GM23248 (cell line): Measurements from ENCODE around the gene SPINK6. TPM values are rescaled to one million over a fixed set of nuclear protein-coding genes. Genes with fewer than 3 reads are reported as not detected.

Experiments used
- DNase-seq: peaks from one replicate; pipeline ENCODE4 v3.0.0-alpha.2; 2015
- H2AFZ ChIP-seq: fragments of 200-600 bp; sonication (generic); 2 replicates; pipeline ENCODE4 v1.6.1; 2016; ENCODE audit warnings: antibody characterized with exemption
- H3F3A ChIP-seq: fragments of 200-600 bp; sonication (generic); 2 replicates; pipeline ENCODE4 v1.6.1; 2016; ENCODE audit warnings: mild to moderate bottlenecking, antibody characterized with exemption, mixed run types; ENCODE audit not compliant: insufficient read depth
- H3K27ac ChIP-seq: fragments of 200-600 bp; sonication (generic); 2 replicates; pipeline ENCODE4 v1.5.1; 2016; ENCODE audit warnings: mild to moderate bottlenecking
- H3K27me3 ChIP-seq: fragments of 200-600 bp; sonication (generic); replicated peaks from 2 replicates; pipeline ENCODE4 v1.6.1; 2016; ENCODE audit warnings: mild to moderate bottlenecking; ENCODE audit not compliant: insufficient read depth
- H3K36me3 ChIP-seq: fragments of 200-600 bp; sonication (generic); 2 replicates; pipeline ENCODE4 v1.6.1; 2016; ENCODE audit warnings: low read depth, mild to moderate bottlenecking
- H3K4me1 ChIP-seq: fragments of 200-600 bp; sonication (generic); 2 replicates; pipeline ENCODE4 v1.6.1; 2016; ENCODE audit warnings: mild to moderate bottlenecking; ENCODE audit not compliant: insufficient read depth
- H3K4me2 ChIP-seq: fragments of 200-600 bp; sonication (generic); one replicate; pipeline ENCODE4 v1.6.1; 2016; ENCODE audit warnings: mild to moderate bottlenecking; ENCODE audit not compliant: unreplicated experiment
- H3K4me3 ChIP-seq: fragments of 200-600 bp; sonication (generic); 2 replicates; pipeline ENCODE4 v1.5.1; 2016; ENCODE audit warnings: mild to moderate bottlenecking
- H3K79me2 ChIP-seq: fragments of 200-600 bp; sonication (generic); 2 replicates; pipeline ENCODE4 v1.6.1; 2016; ENCODE audit warnings: mild to moderate bottlenecking; ENCODE audit not compliant: insufficient read depth
- H3K9ac ChIP-seq: fragments of 200-600 bp; sonication (generic); 2 replicates; pipeline ENCODE4 v1.6.1; 2016; ENCODE audit warnings: mild to moderate bottlenecking
- H3K9me2 ChIP-seq: fragments of 200-600 bp; sonication (generic); 2 replicates; pipeline ENCODE4 v1.6.1; 2016; ENCODE audit warnings: mixed run types, mild to moderate bottlenecking, moderate library complexity; ENCODE audit not compliant: insufficient read depth
- H3K9me3 ChIP-seq: fragments of 200-600 bp; sonication (generic); one replicate; pipeline ENCODE4 v1.6.1; 2017; ENCODE audit warnings: low read depth
- H4K20me1 ChIP-seq: fragments of 200-600 bp; sonication (generic); 2 replicates; pipeline ENCODE4 v1.6.0; 2016; ENCODE audit not compliant: insufficient read depth
- EZH2 ChIP-seq: fragments of 200-600 bp; sonication (generic); IDR thresholded peaks from 2 replicates; pipeline ENCODE4 v1.6.1; 2018; ENCODE audit warnings: antibody characterized with exemption, mild to moderate bottlenecking; ENCODE audit not compliant: insufficient read depth, poor library complexity, severe bottlenecking
- EZH2phosphoT487 ChIP-seq: fragments of 200-600 bp; sonication (generic); IDR thresholded peaks from 2 replicates; pipeline ENCODE4 v1.6.1; 2018; ENCODE audit warnings: antibody characterized with exemption, moderate library complexity, mild to moderate bottlenecking, low read depth; ENCODE audit not compliant: insufficient read depth
- WGBS, 2 experiments: methylation state at CpG; one replicate each; pipeline ENCODE4 v1.1.6; 2015 to 2017; ENCODE audit warnings: low lambda C conversion rate in 2 of 2, low coverage in 1 of 2; ENCODE audit errors: missing lambda C conversion rate in 2 of 2; 5-methylcytosine and 5-hydroxymethylcytosine counted together
- in situ Hi-C: fragments of 300-500 bp; cut with MboI; formaldehyde crosslinking; loops from 2 replicates; pipeline ENCODE4 v1.15.0; 2020
- polyA plus RNA-seq: library from polyadenylated mRNA; unstranded; fragments of >200 nt; fragmentation: Nextera tagmentation; extraction: Ambion mirVana; gene quantifications from 2 replicates; pipeline ENCODE4 v1.2.1, GENCODE V29; 2016
- small RNA-seq: library from RNA; depleted of rRNA; stranded (forward); fragments of <200 nt; gene quantifications from one replicate; pipeline ENCODE3, GENCODE V24; 2014; ENCODE audit warnings: low read depth, low replicate concordance
- total RNA-seq: library from RNA; depleted of rRNA; stranded (reverse); fragments of >200 nt; shearing (Covaris generic); gene quantifications from 2 replicates; pipeline ENCODE4 v1.2.3, GENCODE V29; 2014; rRNA removed

The SPINK6 gene
- total and polyA plus RNA-seq, 2 experiments from 2014 or later: not detected

GRCh38 chr5:148259288-148259687 lies 56.4 kb downstream of the SPINK6 start:
- H2AFZ ChIP-seq: no peak overlapping the region
- H3K9me3 ChIP-seq: peaks cover 3% of the 10 kb centered on the region
- no peak overlapping the region for H3K4me3 ChIP-seq
- H3K4me1 ChIP-seq: no peaks in the 10 kb centered on the region
- in situ Hi-C loops: no loop called here
- H4K20me1 ChIP-seq: no peaks in the 10 kb centered on the region
- no peaks in the 10 kb centered on the region for H3F3A ChIP-seq
- TF ChIP-seq EZH2phosphoT487: no peak
- H3K79me2 ChIP-seq: no peaks in the 10 kb centered on the region
- 24 to 27% methylated on average over 2 of the region's 2 CpGs for WGBS, 2 experiments
- H3K9me2 ChIP-seq: no peaks in the 10 kb centered on the region
- H3K27me3 ChIP-seq: no peaks in the 10 kb centered on the region
- H3K27ac ChIP-seq: no peak overlapping the region
- H3K36me3 ChIP-seq: no peaks in the 10 kb centered on the region
- H3K9ac ChIP-seq: no peak overlapping the region
- no peak overlapping the region for H3K4me2 ChIP-seq
- no peak for DNase-seq

GRCh38 chr5:148261221-148261620 lies 58.4 kb downstream of the SPINK6 start:
- Histone ChIP-seq H3K9me3 (peaks cover 4% of the 10 kb centered on the region), H2AFZ (no peak overlapping the region), H3K36me3 (no peaks in the 10 kb centered on the region), H3K9ac (no peak overlapping the region), H3K79me2 (no peaks in the 10 kb centered on the region), H3K4me2 (no peak overlapping the region), H3K27me3 (no peaks in the 10 kb centered on the region), H3K9me2 (no peaks in the 10 kb centered on the region), H3K27ac (no peak overlapping the region), H3K4me1 (no peaks in the 10 kb centered on the region), H3F3A (no peaks in the 10 kb centered on the region), H3K4me3 (no peak overlapping the region), H4K20me1 (no peaks in the 10 kb centered on the region)
- TF ChIP-seq EZH2phosphoT487: no peak
- TF ChIP-seq EZH2: no peak
- DNase-seq: no peak
- in situ Hi-C loops: no loop called here

Small RNAs within 50 kb of the gene (small RNA-seq; reads per million reads assigned to genes)
- gene HMGN1P16: not detected

Other genes starting within 250 kb of the SPINK6 start
- gene SPINK5, start 139.1 kb upstream of the SPINK6 start, total RNA-seq: not detected in 2 replicates
- gene SPINK5, start 139.1 kb upstream of the SPINK6 start, polyA plus RNA-seq: not detected in 2 replicates
- gene SPINK14, start 34.5 kb upstream of the SPINK6 start, total RNA-seq: not detected in 2 replicates
- gene SPINK14, start 34.5 kb upstream of the SPINK6 start, polyA plus RNA-seq: not detected in 2 replicates
- gene MARCOL, start 35.5 kb downstream of the SPINK6 start, total RNA-seq: not detected in 2 replicates
- not detected in 2 replicates for gene MARCOL, start 35.5 kb downstream of the SPINK6 start, polyA plus RNA-seq
- gene SPINK13, start 65.8 kb downstream of the SPINK6 start, total RNA-seq: not detected in 2 replicates
- not detected in 2 replicates for gene SPINK13, start 65.8 kb downstream of the SPINK6 start, polyA plus RNA-seq
- not detected in 2 replicates for gene SPINK7, start 109.4 kb downstream of the SPINK6 start, total RNA-seq
- not detected in 2 replicates for gene SPINK7, start 109.4 kb downstream of the SPINK6 start, polyA plus RNA-seq
- not detected in 2 replicates for gene SPINK9, start 132.5 kb downstream of the SPINK6 start, total RNA-seq
- gene SPINK9, start 132.5 kb downstream of the SPINK6 start, polyA plus RNA-seq: not detected in 2 replicates
- gene FBXO38, start 180.9 kb downstream of the SPINK6 start, total RNA-seq: 42.9 and 55.3 TPM in 2 replicates
- 16.7 and 17.1 TPM in 2 replicates for gene FBXO38, start 180.9 kb downstream of the SPINK6 start, polyA plus RNA-seq